ENCODE results near the gene SH3RF3.
"Not testable (repeated sequence)": the region's sequence is repeated elsewhere in the genome, so short reads cannot be mapped to it uniquely, and the experiment has no call there.

The SH3RF3 gene

DNA sequence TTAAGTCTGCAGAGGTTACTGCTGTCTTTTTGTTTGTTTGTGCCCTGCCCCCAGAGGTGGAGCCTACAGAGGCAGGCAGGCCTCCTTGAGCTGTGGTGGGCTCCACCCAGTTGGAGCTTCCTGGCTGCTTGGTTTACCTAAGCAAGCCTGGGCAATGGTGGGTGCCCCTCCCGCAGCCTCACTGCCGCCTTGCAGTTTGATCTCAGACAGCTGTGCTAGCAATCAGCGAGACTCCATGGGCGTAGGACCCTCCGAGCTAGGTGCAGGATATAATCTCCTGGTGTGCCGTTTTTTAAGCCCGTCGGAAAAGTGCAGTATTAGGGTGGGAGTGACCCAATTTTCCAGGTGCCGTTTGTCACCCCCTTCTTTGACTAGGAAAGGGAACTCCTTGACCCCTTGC lies 11.8 kb upstream of the SH3RF3 start:
- in situ Hi-C loops (cut with HindIII; ENCODE audit: low sequenced_read_pairs) = not testable (repeated sequence)

DNA sequence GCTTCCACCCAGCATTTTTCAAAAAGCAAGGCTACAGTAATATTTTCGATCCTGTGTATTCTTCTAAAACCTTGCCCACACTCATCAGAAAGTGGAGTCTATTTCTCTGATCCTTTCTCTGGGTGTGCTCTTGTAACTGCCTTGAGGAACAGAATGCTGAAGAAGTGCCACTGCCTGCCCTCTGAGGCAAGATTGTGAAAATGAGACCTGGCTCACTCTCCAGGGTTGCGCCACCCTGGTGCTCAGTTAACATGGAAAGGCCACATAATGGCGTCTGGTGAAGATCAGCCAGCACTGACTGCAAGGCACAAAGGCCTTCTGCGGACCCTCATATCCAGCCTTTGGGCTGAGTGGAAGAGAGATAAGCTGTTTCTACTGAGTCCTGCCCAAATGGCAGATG lies 11.2 kb upstream of the SH3RF3 start:
- in situ Hi-C loops (cut with HindIII; ENCODE audit: low sequenced_read_pairs) = no loop called here

DNA sequence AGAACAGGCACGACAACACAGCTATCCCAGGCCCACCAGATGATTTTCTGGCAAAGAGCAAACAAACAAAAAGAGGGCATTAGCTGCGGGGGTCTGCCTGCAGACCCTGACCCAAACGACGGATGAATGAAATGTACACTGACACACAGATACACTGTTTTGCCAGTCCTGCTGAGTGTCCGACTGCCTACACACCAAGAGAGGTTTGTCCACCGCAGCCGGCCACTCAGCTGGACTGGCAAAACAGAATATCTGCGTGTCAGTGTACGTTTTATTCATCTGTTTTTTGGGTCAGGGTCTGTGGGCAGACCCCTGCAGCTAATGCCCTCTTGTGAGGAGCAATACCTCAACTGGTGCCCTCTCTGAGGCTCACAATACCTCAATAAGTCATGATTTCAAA lies 10.7 kb upstream of the SH3RF3 start:
- in situ Hi-C loops (cut with HindIII; ENCODE audit: low sequenced_read_pairs) = no loop called here

DNA sequence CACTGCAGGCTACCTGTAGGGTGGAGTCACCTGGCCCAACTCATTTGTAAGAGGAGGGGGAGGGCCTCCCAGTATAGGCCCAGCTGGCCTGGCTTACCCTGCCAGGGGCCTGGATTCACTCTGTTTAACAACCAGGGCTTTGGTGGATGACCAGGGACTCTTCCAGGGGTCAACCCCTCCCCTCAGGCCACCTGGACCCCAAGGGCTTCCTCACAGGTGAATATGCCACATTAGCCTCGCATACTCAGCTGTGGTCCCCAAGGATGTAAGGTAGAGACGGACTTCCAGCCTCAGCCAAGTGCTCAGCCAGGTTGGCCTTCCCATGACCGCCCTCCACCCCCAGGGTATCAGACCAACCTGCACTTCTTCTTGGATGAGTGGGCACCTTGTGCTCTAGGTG lies 8.8 kb upstream of the SH3RF3 start:
- in situ Hi-C loops (cut with HindIII; ENCODE audit: low sequenced_read_pairs) = no loop called here

DNA sequence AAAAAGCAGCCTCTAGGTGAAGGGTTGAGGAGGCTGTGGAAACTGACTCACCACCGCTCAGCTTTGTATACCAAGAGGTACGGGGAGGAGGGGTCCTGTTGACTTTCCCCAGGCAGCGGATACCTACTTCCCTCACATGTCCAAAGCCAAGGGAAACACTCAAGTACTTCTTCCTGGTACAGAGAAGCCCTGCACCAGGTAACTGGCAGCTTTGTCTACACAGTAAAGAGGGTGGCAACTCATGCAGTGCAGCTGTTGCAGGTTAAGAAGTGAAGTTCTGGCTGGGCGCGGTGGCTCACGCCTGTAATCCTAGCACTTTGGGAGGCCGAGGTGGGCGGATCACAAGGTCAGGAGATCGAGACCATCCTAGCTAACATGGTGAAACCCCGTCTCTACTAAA lies 8.3 kb upstream of the SH3RF3 start:
- in situ Hi-C loops (cut with HindIII; ENCODE audit: low sequenced_read_pairs) = not testable (repeated sequence)

DNA sequence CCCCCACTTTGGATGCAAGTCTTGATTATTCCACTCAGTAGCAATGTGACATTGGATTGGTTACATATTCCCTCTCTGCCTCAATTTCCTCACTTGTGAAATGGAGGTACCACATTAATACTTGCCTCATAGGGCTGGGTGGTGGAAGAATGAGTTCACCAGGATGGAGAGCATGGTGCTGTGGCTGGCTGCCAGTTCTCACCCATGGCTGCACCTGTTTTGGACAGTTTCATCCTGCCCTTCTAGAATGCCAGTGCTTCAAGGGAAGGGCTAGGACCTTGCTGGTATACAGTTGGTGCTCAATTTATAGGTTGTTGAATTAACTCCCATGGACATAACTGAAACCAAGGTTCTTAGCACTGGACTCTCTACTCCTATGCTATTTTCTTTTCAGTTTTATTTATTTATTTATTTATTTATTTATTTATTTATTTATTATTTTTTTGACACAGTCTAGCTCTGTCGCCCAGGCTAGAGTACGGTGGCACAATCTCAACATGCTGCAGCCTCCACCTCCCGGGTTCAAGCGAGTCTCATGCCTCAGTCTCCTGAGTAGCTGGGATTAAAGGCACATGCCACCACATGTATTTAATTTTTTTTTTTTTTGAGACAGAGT lies 5.3 kb upstream of the SH3RF3 start:
- in situ Hi-C loops (cut with HindIII; ENCODE audit: low sequenced_read_pairs) = no loop called here

DNA sequence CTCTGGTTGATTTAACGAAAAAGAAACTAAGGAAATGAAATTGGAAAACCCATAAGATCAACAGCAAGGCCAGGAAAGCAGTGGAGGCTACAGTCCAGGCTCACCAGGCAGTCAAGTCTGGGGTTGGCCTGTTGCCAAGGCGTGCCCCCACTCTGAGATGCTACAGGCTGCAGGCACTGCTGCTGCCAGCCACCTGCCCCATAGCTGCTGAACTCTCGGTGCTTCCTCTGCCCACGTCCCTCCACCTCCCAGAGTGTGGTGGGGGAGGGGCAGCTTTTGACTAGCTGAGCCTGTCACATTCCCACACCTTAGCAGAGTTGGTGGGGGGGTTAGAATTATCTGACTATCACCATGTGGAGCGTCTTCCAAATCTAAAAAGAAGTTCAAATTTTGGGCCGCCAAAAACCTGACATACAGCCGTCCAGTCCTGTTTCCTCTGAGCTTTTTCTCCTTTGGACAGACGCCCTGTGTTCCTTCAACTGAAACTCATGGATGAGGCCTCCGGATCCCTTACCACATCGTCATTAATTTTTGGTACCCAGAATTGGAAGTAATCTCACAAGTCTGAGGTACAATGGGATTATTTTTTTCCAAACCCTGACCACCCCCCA lies 3.9 kb upstream of the SH3RF3 start:
- in situ Hi-C loops (cut with HindIII; ENCODE audit: low sequenced_read_pairs) = loop anchor here (25.0 kb wide), 1 partner anchor 262 kb away; no protein-coding TSS in a partner anchor

DNA sequence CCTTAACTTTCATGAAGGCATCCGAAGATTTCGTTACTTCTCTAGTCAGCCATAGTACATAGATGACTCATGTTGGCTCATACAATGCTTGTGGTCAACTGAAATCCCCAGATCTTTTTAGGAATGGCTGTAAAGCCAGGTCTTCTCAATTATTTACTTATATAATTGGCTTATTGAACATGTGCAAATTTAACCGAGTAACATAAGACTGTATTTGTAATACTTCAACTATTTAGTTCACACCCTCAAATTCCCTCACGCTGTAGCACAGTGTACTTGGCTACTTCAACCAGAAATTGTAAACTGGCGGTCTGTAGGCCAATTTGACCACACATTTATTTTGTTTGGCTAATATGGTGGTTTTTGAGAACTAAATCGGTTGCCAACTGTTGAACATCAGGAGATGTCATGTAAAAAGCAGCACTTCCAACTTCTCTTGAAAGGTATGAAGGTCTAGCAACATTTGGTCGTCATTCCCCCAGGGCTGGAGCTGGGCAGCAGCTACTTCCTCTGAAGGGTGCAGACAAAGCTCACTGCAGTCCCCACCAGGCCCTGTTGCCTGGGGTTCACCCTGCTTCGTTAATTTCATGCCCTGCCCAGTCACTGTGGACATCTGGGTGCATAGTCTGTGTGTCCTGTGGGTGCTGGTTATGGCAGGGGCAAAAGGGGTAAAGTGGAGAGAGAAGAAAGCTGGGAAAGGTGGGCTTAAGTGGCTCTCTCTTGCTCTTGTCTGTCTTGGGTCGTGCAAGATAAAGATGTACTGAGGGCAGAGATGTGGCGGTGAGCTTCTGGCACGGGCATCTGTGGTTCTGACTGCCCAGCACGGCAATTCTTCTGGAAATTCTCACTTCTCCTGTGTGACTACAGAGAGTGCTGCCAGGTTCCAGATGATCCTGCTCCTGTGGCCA lies 3.2 kb upstream of the SH3RF3 start:
- in situ Hi-C loops (cut with HindIII; ENCODE audit: low sequenced_read_pairs) = loop anchor here (25.0 kb wide), 1 partner anchor 261 kb away; no protein-coding TSS in a partner anchor

DNA sequence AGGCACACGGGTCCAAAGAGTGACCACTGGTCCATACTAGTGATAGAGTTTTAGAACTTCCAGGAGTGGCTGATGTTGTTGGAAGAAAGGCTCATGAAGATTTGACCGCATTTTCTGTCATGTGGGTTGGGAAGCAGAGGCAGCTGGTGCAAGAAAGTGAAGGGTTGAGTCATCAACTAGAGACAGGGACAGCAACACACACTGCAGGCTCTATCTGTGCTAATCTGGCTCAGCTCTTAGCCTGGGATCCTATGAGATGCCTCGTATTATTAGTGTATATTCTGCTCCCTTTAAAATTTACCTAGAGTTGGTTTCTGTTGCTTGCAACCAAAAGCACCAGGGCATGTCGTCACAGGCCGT lies 2.5 kb upstream of the SH3RF3 start:
- in situ Hi-C loops (cut with HindIII; ENCODE audit: low sequenced_read_pairs) = loop anchor here (25.0 kb wide), 1 partner anchor 261 kb away; no protein-coding TSS in a partner anchor

DNA sequence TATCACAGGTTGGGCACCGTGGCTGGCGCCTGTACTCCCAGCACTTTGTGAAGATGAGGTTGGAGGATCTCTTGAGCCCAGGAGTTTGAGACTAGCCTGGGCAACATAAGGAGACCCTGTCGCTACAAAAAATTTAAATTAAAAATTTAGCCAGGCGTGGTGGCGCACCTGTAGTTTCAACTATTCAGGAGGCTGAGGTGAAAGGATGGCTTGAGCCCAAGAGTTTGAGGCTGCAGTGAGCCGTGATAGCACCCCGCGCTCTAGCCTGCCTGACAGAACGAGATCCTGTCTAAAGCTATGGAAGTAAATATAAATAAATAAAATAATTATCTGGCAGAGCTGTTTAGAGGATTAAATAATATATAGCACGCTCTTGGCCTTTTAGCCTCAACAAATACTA lies 1.4 kb upstream of the SH3RF3 start:
- in situ Hi-C loops (cut with HindIII; ENCODE audit: low sequenced_read_pairs) = loop anchor here (25.0 kb wide), 1 partner anchor 260 kb away; no protein-coding TSS in a partner anchor

DNA sequence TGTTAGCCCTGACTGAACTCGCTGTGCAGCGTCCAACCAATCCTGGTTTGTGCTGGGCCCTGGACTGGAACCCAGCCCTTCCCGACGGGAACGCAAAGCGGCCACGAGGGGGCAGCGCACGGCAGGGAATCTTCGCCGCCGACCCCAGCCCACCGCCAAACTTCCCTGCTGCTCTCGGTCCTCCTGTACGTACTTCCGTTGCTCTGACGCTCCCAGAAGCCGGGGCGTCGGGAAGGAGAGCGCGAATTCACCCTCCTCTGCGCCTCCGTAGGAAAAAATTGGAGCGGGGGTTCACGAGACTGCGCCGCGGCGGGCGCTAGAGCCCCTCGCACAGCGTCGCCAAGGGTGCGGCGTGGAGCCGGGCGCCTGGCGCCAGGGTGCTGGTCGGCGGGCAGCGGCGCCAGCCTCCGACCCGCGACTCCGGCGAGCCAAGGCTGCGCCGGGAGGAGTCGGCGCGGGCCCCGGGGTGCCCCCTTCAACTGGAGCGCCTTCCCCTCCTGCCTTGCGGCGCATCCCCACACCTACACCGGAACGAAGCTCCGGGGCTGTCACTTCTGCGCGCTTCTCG lies 873 bp upstream of the SH3RF3 start:
- in situ Hi-C loops (cut with HindIII; ENCODE audit: low sequenced_read_pairs) = loop anchor here (25.0 kb wide), 1 partner anchor 259 kb away; no protein-coding TSS in a partner anchor

DNA sequence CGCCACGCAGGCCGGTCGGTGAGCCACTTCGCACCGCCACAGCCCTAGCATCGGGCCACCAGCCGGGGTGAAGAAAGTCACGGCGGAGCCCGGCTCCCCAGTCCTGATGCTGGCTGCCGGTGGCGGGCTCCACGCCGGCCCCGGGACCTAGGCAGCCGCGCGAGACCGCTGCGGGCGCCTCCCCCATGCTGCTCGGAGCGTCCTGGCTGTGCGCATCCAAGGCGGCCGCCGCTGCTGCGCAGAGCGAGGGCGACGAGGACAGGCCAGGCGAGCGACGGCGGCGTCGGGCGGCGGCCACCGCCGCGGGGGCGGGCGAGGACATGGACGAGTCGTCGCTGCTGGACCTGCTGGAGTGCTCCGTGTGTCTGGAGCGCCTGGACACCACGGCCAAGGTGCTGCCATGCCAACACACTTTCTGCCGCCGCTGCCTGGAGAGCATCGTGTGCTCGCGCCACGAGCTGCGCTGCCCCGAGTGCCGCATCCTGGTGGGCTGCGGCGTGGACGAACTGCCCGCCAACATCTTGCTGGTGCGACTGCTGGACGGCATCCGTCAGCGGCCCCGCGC lies 433 bp downstream of the SH3RF3 start:
- in situ Hi-C loops (cut with HindIII; ENCODE audit: low sequenced_read_pairs) = loop anchor here (25.0 kb wide), 1 partner anchor 258 kb away; no protein-coding TSS in a partner anchor

DNA sequence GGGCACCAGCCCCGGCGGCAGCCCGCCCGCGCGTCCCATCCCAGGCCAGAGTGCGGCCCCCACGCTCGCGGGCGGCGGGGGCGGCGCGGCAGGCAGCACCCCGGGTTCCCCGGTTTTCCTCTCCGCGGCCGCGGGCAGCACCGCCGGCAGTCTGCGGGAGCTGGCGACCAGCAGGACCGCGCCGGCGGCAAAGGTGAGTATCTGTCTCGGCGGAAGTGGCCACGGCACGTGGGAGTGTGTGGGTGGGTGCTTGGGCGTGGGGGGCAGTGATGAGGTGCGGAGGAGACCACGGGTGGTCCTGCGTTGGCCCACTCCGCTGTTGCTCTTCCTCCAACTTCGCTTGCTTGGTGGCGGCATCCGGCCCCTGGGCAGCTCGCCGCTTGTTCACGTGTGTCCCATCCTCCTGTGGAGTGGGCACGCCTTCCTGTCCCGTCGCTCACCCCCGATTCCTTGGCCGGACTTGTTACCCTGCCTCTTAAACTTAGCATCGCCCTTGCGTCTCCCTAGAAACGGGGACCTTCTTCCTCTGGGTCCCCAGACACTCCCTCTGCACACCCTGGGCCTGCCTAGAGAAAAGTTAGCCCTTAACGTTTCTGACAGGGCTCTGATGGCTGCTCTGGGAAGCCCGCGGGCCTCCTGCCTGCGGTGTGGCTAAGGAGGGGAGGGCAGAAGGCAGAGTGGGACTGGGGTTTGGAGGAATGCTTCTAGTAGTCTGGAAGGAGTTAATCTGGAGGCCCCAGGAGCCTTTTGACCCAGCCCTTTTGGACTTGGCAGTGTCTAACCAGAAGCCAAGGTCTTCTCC lies 1.1 kb downstream of the SH3RF3 start:
- in situ Hi-C loops (cut with HindIII; ENCODE audit: low sequenced_read_pairs) = loop anchor here (10.0 to 25.0 kb wide), 2 partner anchors 257 to 515 kb away; no protein-coding TSS in a partner anchor

DNA sequence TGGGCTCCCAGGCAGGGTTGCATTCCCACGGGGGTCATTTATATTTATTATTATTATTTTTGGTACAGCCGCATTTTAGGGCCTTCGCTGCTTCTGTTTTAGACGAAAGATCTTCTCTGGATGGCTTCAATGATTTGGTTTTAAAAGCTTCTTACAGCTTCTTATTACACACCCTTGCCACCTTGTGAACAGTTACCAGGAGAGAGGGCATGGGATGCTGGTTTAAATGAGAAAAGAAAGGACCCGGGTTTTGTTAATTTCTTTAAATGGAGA lies 1.7 kb downstream of the SH3RF3 start:
- in situ Hi-C loops (cut with HindIII; ENCODE audit: low sequenced_read_pairs) = loop anchor here (10.0 to 25.0 kb wide), 2 partner anchors 257 to 514 kb away; no protein-coding TSS in a partner anchor

DNA sequence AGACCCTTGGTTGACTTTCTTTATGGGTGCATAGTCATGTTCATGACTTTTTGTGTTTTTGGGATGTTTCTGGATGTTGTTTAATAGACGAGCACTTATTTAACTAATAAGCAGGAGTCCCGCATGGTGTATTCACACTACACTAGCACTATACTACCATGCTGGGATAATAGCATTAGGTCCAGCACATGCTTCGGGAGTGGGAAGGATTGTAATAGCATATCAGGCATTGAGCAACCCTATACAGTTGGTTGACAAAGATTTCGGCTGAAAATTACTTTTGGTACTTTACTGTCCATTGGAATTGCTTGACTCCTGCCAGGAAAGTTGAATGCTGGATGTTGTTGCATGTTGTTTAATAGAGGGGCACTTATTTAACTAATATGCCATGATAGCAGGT lies 2.8 kb downstream of the SH3RF3 start:
- in situ Hi-C loops (cut with HindIII; ENCODE audit: low sequenced_read_pairs) = loop anchor here (10.0 to 25.0 kb wide), 2 partner anchors 256 to 513 kb away; no protein-coding TSS in a partner anchor

DNA sequence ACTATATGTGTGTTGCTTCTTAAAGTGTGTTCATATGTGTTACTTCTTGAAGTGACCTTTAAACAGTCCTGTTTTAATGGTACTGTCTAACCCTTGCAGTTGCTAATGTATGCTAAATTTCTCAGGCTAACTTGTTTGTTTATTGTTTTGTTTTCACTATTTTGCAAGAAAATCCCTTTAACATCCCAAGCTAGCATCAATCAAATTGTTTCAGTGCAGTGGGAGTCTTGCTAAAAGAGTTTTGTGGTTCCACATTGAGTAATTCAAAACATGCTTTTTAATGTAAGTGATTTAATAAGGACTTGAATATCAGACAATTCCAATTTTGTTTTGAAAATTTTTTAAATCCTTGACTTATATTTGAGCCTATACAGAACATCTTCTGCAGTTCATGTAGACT lies 3.6 kb downstream of the SH3RF3 start:
- in situ Hi-C loops (cut with HindIII; ENCODE audit: low sequenced_read_pairs) = loop anchor here (10.0 to 25.0 kb wide), 2 partner anchors 255 to 512 kb away; no protein-coding TSS in a partner anchor

DNA sequence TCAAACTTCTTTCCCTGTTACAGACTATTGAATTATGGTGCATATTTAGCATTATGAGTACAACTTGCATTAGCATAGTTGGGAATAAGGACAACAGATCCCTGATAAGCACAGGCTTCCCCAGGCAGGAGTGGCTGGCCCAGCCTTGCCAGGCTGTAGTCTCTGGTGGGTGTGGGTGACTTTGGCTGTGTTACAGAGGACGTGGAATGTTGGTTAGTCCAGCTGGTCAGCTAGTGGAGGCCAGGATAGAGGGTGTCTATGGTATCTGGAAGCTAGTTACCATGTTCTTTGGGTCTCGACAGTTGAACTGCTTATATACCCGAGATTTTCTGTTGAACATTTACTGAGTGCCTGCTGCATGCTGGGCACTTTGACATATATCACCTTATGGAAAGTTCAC lies 4.7 kb downstream of the SH3RF3 start:
- in situ Hi-C loops (cut with HindIII; ENCODE audit: low sequenced_read_pairs) = loop anchor here (10.0 to 25.0 kb wide), 2 partner anchors 254 to 511 kb away; no protein-coding TSS in a partner anchor

DNA sequence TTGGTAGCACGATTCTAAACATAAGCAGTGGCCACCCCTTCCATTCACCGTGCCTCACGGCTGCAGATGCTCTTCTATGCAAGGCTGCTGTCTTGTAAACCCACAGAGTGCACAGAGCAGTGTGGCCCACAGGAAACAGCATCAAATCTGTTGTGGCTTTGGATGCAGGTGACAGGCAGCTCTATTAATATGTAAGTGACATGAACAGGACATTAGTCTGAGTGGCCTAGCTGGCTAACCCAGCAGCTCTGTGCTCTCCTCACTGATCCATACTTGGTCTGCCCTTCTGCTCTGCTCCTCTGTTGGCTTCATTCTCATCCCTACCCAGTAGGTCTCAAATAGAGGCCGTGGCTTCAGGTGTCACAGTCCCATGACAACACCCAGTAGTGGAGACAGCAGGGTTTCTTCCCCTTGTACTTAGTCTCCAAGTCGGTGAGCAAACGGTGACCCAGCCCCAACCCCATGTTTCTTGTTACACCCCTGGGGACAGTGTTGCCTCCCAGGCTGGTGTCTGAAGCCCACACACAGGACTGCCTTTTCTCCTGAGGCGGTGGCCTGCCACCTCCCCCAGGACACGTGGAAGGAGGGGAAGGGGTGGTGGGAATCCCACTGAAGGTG lies 5.8 kb downstream of the SH3RF3 start:
- in situ Hi-C loops (cut with HindIII; ENCODE audit: low sequenced_read_pairs) = loop anchor here (10.0 to 25.0 kb wide), 2 partner anchors 252 to 510 kb away; no protein-coding TSS in a partner anchor

Data from DLD1 (cell line).